HFFc6 (cell line): Measurements from ENCODE around the gene ZNF664. TPM values are rescaled to one million over a fixed set of nuclear protein-coding genes. Genes with fewer than 3 reads are reported as not detected.
A peak's percentile ranks its signal among the peaks of the same experiment; 100 is the strongest.

Experiments used
- DNase-seq: peaks from one replicate; pipeline ENCODE4 v3.0.0-alpha.2; 2018
- H3K27ac Mint-ChIP-seq: 2 replicates; pipeline ENCODE4 v1.8.0; 2020; ENCODE audit warnings: mild to moderate bottlenecking, mixed read lengths
- H3K27me3 Mint-ChIP-seq: 2 replicates; pipeline ENCODE4 v1.8.0; 2021; ENCODE audit warnings: mild to moderate bottlenecking, moderate library complexity, mixed read lengths; ENCODE audit not compliant: insufficient read depth
- H3K36me3 Mint-ChIP-seq: 2 replicates; pipeline ENCODE4 v1.8.0; 2021; ENCODE audit warnings: low read depth, mixed read lengths
- H3K4me1 Mint-ChIP-seq: 2 replicates; pipeline ENCODE4 v1.8.0; 2020; ENCODE audit warnings: low read depth, mixed read lengths
- H3K4me3 Mint-ChIP-seq: 2 replicates; pipeline ENCODE4 v1.8.0; 2020; ENCODE audit warnings: mild to moderate bottlenecking, moderate library complexity, mixed read lengths
- H3K9me3 Mint-ChIP-seq: 2 replicates; pipeline ENCODE4 v1.8.0; 2020; ENCODE audit warnings: mild to moderate bottlenecking, mixed read lengths
- total RNA-seq, 6 experiments: library from RNA; stranded (reverse); fragmentation: NEBNext Ultra II Directional; extraction: Animal tissue kit (Norgen Biotek cat#: 25700); gene quantifications; 2 replicates in 1 of 6; 3 replicates in 5 of 6; pipeline ENCODE4 v1.2.3, GENCODE V29; 2021
- TF ChIP-seq, protein P1 (sequence below): fragments of 200-600 bp; sonication (generic); IDR thresholded peaks from 2 replicates; pipeline ENCODE4 v1.5.0; 2021; ENCODE audit warnings: antibody characterized with exemption, mild to moderate bottlenecking

The ZNF664 gene
- total RNA-seq, 6 experiments from 2014 or later, result 49.1 to 55.2 (median 53.4) TPM

DNA sequence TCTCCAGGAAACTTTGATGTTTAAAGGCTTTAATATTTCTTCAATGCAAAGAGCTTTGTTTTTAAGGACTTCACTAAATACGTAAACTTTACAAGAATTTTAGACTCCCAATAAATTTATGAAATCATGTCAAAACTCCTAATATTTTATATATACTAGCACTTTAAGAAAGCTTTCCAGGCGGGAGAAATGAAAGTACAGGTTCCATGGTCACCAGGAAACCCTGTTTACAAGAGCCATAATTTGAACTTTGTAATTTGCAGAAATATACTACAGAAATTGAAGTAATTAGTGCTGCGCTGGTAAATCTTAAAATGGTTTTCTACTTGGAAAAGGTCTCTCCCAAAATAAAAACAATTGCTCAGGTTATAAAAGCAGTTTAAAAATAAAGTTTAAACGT, 9.2 kb upstream of the ZNF664 start:
- peaks cover 7% of the 10 kb centered on the region; the same call in 1 of the 2 replicates for H3K36me3 Mint-ChIP-seq
- no peaks in the 10 kb centered on the region for H3K27me3 Mint-ChIP-seq
- H3K4me1 Mint-ChIP-seq, result peaks cover 47% of the 10 kb centered on the region
- DNase-seq, result no peak
- no peak overlapping the region for H3K27ac Mint-ChIP-seq
- TF ChIP-seq, protein P1, sequence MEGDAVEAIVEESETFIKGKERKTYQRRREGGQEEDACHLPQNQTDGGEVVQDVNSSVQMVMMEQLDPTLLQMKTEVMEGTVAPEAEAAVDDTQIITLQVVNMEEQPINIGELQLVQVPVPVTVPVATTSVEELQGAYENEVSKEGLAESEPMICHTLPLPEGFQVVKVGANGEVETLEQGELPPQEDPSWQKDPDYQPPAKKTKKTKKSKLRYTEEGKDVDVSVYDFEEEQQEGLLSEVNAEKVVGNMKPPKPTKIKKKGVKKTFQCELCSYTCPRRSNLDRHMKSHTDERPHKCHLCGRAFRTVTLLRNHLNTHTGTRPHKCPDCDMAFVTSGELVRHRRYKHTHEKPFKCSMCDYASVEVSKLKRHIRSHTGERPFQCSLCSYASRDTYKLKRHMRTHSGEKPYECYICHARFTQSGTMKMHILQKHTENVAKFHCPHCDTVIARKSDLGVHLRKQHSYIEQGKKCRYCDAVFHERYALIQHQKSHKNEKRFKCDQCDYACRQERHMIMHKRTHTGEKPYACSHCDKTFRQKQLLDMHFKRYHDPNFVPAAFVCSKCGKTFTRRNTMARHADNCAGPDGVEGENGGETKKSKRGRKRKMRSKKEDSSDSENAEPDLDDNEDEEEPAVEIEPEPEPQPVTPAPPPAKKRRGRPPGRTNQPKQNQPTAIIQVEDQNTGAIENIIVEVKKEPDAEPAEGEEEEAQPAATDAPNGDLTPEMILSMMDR, result no peak
- H3K9me3 Mint-ChIP-seq, result no peaks in the 10 kb centered on the region
- H3K4me3 Mint-ChIP-seq, result no peak overlapping the region

DNA sequence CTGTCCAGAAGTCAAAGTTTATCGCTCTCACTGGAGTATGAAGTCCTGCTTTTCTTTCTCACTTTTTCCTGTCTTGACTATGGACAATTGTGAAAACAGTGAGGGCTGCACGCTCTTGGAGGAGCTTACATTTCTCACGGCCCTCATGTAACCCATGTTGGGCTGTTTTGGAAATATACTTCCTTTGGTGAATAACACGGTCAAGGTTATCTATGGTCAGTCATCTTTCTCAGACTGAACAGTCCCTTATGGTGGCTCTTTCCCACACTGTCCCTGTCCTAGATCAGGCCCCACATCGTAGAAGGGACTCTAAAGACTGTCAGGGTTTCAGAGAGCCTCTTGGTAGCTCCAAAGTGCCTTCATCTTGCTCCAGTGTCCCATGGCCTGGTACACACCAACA, 7.6 kb upstream of the ZNF664 start:
- TF ChIP-seq, protein P1, result no peak
- H3K36me3 Mint-ChIP-seq, result peaks cover 7% of the 10 kb centered on the region; the same call in 1 of the 2 replicates
- H3K27ac Mint-ChIP-seq, result no peak overlapping the region
- DNase-seq, result no peak
- no peak overlapping the region for H3K4me3 Mint-ChIP-seq
- H3K27me3 Mint-ChIP-seq, result no peaks in the 10 kb centered on the region
- peaks cover 62% of the 10 kb centered on the region for H3K4me1 Mint-ChIP-seq
- H3K9me3 Mint-ChIP-seq, result no peaks in the 10 kb centered on the region

DNA sequence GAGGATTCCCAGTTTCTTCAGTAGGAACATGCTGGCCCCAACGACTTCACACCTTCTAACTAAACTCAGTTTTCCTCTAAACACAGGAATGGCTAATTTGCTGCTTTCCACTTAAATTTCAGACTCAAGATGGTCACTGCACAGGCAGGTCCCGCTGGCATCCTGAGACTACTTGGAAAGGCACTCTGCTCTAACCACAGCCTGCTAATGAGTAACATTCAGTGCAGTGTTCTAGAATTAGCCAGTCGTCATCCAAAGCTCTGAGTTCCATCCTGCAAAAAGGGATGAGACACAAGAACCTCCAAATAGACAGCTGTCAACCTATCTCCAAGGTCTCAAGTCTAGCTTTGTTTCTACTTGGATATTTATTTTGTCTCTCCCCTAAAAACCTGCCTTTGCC, 6.4 kb upstream of the ZNF664 start:
- TF ChIP-seq, protein P1, result no peak
- peaks cover 14% of the 10 kb centered on the region for H3K36me3 Mint-ChIP-seq
- peak; percentile 79 for DNase-seq
- no peaks in the 10 kb centered on the region for H3K9me3 Mint-ChIP-seq
- H3K27me3 Mint-ChIP-seq, result no peaks in the 10 kb centered on the region
- H3K4me3 Mint-ChIP-seq, result peak overlapping the region; percentile 16; the same call in 1 of the 2 replicates
- peak overlapping the region; percentile 74 for H3K27ac Mint-ChIP-seq
- H3K4me1 Mint-ChIP-seq, result peaks cover 62% of the 10 kb centered on the region

DNA sequence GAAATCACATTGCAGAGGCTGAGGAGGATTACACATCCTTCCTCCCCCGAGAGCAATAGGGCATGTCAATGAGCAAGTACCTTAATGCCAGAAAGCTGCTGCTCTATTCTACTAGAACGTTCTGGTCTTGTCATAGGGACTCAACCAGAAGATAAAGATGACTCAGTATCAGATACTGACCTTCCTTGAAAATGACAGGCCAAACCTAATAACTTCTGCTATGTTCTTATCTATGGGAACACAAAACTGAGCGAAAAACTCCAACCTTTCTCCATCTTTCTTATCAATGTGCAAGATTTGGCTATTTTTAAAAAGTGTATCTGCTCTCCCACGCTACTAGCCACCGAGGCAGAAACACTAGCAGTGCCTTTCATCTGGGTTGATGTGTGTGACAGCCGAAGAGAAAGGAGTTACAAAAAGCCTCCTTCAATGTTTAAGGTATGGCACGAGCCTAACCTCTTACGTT, 5.9 kb upstream of the ZNF664 start:
- H3K27me3 Mint-ChIP-seq, result no peaks in the 10 kb centered on the region
- no peak for DNase-seq
- peaks cover 64% of the 10 kb centered on the region for H3K4me1 Mint-ChIP-seq
- H3K9me3 Mint-ChIP-seq, result no peaks in the 10 kb centered on the region
- peaks cover 16% of the 10 kb centered on the region for H3K36me3 Mint-ChIP-seq
- TF ChIP-seq, protein P1, result no peak
- peak overlapping the region; percentile 74 for H3K27ac Mint-ChIP-seq
- H3K4me3 Mint-ChIP-seq, result peak overlapping the region; percentile 16

DNA sequence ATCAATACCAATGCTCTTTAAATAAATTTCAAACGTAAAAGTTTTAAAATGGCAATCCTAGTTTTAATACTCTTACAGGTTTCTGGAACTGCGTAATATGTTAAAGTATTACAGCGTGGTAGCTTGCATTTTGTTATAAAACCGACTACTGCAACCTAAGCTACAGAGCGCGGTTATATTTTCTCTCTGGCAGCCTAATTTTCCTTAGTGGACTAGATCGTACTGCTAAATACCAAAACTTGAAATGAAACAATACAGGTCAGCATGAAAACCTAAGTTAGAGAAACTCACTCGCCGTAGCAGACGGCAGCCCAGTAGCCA, 1.6 kb upstream of the ZNF664 start:
- peaks cover 23% of the 10 kb centered on the region for H3K36me3 Mint-ChIP-seq

More for the DNA sequence above, 1.6 kb upstream of the ZNF664 start:
- TF ChIP-seq, protein P1, result no peak
- Mint-ChIP-seq H3K4me3 (peak overlapping the region; percentile 99), H3K4me1 (peaks cover 68% of the 10 kb centered on the region), H3K27me3 (no peaks in the 10 kb centered on the region), H3K9me3 (no peaks in the 10 kb centered on the region), H3K27ac (peak overlapping the region; percentile 90)
- no peak for DNase-seq
